GM21526 (cell line): ENCODE data around the gene KRT34.
"Not testable (repeated sequence)": the region's sequence is repeated elsewhere in the genome, so short reads cannot be mapped to it uniquely, and the experiment has no call there.

Experiments
- ATAC-seq: cut with Tn5 transposase; IDR thresholded peaks from one replicate; pipeline ENCODE4 v1.9.1; 2021; ENCODE audit warnings: moderate library complexity; ENCODE audit not compliant: unreplicated experiment, low FRiP score

The KRT34 gene

DNA sequence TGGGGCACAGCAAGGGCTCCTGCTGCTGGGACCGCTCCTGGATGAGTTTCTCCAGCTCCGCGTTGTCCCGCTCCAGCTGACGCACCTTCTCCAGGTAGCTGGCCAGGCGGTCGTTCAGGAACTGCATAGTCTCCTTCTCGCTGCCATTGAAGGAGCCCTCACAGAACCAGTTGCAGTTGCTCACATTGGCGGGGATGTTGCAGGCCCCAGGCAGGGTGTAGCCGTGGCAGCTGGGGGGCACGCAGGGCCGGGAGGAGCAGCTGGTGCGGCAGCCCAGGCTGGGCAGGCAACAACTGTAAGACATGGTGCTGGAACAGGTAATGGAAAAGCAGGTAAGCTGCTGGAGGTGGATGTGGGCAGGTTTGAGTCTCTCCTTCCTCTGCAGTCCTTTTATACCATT is at the start of gene KRT34:
Gene KRT34, minus strand, starts transcription at position 364 of the 400 bp plus-strand sequence. Its CDS starts 60 bp downstream, at position 304.
- ATAC-seq, result not testable (repeated sequence)

DNA sequence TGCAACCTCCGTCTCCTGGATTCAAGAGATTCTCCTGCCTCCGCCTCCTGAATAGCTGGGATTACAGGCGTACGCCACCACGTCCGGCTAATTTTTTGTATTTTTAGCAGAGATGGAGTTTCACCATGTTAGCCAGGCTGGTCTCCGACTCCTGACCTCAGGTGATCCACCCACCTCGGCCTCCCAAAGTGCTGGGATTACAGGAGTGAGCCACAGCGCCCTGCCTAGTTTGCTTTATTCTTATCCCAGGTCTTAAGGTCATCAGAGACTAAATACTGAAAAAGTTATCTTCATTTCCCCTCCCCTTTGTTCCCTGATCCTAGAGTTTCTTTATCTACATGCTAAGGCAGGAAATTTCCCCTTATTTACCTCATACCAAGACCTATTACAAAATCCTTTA is 48.3 kb upstream of the KRT34 start:
- ATAC-seq, result not testable (repeated sequence)

DNA sequence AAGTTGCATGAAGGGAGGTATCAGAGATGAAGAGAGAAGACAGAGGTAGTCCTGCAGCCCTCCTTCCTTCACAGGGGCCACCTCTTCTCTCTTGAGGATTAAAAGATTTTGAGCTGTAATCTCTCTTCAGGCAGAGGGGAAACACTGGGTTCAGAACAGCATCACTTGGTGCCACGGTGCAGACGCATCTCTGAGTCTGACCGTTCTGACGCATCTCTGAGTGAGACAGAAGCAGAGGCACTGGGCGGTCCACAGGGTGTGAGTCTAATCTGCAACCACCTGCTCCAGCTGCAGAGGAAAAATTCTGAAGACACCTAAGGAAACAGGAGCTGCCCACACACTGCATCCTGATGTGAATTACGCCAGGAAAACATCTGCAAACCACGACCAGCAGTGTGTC is 47.6 kb upstream of the KRT34 start:
- ATAC-seq, result no peak

DNA sequence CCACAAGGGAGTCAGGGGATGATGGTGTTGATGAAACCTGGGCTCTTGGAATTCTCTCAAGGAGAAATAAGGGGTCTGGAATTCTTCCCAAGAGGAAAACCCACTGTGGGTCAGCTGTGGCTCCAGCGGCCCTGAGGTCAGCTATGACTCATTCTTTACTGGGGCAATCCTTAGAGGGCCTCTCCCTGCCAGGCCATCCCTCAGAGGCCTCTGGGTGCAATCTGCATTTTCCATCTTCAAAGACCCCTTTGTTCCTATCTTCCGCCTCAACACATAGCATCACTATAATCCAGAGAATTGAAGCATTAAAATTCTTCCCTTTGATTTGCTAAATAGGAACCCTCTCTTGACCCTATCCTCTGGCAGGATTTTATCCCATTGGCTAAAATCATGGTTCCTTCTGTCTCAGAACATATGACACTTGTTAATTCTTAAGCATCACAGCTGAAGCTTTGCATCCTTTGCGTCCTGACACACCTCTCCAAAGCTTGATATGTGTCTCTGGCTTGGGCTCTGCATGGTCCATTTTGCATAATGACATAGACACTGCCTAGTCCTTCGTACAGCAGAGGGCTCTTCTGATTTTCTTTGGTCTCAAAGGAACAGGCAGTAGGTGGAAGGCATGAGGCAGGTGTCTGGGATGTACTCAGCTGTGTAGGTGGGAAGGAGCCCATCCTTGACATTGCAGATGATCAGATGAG is 46.6 kb upstream of the KRT34 start:
- ATAC-seq, result no peak

DNA sequence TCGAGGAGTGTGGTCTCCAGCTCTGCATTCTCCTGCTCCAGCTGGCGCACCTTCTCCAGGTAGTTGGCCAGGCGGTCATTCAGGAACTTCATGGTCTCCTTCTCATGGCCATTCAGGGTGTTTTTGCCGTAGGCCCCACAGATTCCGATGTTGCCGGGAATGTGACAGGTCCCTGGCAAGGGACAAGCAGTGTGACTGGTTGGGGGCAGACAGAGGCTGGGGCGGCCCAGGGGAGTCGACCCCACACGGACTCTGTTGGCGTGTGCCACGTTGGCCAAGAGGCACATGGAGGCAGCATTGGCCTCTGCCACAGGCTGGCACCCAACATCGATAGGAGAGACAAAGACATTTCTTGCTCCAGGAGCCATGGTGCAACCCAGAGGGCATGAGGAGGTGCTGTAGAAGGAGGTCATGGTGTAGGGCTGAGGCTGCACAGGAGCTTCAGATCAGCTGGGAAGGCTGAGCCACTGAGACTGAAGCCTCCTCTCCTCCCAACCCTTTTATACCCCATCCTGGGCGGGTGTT is 42.1 kb upstream of the KRT34 start, which contains the start of gene KRT37:
Gene KRT37, minus strand, starts transcription at position 475 of the 525 bp plus-strand sequence. Its CDS starts 62 bp downstream, at position 413.
- no peak for ATAC-seq

DNA sequence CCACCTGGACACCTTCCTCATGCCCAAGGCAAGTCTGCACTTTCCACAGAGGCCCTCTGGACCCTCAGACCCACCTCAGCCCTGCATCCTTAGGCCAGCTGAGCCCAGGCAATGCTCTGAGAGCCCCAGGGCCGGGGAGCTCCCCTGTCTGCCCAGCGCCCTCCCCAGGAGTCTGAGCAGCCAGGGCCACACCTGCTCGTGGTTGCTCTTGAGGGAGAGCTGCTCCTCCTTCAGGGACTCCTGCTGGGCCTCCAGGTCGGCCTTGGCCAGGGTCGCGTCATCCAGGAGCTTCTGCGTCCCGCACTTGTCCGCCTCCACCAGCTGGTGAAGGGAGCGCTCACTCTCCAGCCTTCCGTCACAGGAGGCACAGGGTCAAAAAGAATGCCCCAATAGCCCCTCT is 40.5 kb upstream of the KRT34 start:
- not testable (repeated sequence) for ATAC-seq

DNA sequence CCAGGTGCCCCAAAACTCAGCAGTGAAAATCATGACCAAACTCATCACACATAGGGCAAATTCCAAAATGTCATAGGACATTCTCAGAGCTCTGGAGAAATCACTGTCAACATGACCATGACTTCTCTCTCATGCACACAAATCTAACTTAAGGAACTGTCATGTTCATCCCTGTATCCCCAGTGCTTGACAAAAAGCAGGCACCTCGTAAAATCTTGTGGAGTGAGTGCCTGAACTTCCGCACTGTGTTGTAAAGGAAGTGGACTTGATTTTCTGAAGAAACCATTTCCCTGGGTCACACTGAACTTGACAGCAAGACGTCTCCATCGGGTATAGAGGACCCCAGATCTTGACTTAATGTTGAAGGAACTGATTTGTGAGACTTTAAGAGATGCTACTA is 39.5 kb upstream of the KRT34 start:
- no peak for ATAC-seq

DNA sequence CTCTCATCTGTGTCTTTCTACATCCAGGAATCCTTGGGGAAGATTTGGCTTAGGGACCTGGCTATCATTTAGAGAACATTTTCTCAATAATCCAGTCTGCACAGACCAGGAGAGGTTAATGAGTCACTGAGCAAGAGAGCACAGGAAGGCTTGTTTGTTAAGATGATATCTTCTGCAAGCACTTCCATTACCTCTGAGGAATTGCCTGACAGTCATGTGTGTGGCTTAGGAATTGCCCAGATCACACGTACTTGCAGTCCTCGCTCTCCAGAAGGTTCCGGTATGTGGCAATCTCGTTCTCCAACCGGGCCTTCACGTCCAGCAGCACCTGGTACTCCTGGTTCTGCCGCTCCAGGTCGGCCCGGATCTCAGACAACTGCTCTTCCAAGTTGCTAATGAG is 39.0 kb upstream of the KRT34 start:
- no peak for ATAC-seq

DNA sequence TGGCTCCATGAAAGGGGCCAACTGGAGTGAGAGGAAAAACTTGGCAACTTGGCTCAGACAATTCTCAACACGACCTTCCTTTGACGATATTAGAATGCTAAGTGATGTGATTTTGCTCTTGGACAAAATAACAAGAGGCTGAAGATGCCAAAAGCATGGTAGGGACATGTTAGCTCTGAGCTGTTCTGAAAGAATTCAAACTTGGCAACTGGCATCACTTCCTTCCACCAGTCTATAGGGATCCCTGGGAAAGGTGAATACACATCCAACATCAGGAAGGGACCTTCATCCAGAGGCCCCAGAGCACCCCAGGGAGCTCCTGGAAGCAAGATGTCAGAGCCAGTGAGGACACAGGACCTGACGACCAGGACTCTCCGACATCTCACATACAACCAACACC is 38.0 kb upstream of the KRT34 start:
- ATAC-seq, result no peak

DNA sequence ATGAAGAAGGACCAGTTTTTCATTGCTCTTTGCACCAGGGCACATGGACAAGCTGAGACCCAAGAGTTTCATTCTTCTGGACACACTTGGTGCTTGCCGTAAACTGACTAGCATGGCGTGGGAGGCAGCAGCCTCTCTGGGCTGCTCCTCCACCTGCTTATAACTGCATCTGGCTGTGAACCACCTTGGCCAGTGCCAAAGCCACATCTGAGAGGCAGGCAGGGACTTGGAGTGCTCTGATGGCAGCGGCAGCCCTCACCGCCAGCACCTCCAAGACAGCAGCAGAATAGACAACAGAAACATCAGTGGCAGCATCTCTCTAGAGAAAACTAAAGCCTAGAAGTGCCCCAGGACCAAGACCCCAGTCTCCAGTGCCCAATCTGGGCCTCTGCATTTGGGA is 37.6 kb upstream of the KRT34 start:
- no peak for ATAC-seq

DNA sequence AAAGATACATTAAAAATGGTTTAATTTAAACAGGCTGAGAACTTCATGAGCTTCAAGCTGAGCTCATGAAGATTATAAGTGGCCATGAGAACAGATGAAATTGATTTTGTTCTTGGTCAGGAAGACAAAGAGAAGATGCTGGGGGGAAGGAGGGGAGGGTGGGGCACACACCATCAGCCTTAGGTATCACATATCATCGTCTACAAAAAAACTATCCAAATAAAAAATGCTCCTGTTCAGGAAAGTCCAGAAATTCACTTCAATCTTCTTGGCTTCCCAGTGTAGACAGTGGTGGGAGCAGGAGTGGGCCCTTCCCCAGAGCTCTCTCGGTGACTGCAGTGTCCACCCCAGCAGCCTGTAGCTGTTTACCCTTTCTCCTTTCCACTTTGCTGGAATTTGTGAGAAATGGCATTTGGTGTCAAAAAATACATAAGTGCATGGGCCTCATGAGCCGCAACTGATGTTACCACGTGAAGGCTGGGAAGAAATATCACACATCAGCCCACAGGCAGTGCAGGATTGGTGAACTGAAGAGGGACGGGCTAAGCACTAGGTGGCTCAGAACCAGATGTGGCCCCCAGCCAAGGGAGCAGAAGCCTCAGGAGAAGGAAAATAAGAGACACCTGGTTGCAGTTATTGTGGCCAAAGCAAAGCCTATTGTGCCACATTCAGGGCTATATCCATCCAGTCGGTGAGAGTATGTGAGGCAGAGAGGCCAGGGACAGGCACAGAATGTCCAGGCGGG is 36.2 kb upstream of the KRT34 start:
- no peak for ATAC-seq

DNA sequence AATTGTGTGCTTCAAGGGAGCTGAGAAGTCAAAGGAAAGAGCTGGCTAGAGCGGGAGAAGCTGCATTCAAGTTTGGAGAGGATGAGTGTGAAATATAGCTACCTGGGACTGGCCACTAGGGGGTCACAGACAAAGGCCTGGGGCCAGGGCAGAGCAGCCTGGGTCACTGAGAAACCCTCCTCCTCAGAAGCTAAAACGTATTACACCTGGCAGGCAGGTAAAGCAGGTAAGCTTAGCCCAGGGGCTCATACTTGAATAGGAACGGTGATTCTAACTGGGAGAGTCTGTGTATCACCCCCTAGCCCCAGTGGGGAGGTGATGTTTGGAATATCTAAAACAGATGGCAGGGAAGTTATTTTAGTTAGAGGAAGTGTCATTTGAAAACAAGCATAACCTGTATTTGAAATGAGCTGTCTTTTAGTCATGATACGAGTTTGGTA is 35.5 kb upstream of the KRT34 start:
- no peak for ATAC-seq

DNA sequence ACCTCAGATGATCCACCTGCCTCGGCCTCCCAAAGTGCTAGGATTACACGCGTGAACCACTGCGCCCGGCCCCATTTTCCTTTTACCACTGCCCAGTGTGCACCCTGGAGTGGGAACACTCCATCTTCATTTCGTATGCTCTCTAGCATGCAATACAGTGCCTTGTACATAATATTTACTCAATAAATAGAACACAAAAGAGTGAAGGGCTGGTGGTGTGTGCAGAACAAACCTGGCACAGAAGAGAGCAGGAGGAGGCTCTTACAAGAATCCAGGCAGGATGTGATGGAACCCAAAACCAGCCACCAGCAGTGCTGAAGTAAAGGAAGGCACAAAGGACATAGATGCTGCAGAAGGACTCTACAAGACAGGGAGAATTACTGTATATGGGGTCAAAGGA is 35.0 kb upstream of the KRT34 start:
- ATAC-seq, result no peak

DNA sequence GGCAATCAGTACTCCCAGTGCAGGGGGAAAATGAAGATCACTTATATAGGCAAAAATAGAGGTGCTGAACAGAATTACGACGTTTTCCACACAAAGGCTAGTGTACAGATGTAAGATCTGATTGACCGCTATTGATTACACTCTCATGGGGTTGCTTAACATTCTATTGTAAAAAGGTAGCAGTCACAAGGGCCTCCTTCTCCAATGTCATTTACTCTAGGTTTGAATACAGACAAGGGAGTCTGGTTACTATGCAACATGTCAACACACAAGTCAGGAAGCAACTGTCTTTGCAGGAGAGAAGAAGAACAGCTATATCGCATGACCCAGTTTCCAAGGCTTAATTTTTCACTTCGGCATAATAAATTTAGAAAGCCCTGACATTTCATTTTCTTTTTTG is 34.4 kb upstream of the KRT34 start:
- ATAC-seq, result no peak

DNA sequence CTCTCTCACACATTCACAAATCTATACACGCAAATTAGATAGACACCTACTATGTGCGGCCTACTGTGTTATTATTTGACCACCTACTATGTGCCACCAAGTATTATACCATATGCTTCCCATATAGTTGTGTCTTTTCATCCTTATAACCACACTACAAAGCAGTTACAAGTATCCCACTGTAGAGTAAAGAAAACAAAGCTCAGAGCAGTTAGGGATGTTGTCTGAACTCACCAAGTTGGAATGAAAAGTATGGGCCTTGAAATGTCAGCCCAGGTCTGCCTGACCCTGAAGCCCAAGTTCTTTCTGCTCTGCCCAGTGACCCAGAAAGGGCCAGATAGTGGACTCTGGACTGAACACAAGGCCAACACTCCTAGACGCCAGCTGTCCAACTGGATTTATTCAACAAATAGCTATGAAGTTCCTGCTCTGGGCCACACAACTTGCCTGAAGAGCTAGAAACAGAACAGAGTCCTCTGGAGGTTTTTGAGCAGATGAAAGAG is 33.8 kb upstream of the KRT34 start:
- no peak for ATAC-seq

DNA sequence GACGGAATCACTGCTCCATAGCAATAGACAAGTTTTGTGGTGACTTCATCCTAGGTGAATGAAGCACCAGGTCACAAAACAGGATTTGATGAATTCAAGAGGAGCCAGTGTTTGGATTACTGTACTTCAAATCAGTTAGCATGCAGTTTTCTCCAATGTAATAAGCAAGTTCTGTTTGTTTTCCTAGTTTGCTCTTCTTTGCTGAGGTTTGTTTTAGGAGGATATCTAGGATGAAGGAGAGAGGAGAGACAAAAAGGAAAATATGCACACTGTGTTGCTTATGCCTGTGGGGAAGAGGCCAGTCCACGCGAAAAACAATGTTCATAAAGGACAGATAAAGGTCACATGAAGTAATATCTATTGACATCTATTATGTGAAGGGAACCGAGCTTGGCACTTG is 33.3 kb upstream of the KRT34 start:
- no peak for ATAC-seq

DNA sequence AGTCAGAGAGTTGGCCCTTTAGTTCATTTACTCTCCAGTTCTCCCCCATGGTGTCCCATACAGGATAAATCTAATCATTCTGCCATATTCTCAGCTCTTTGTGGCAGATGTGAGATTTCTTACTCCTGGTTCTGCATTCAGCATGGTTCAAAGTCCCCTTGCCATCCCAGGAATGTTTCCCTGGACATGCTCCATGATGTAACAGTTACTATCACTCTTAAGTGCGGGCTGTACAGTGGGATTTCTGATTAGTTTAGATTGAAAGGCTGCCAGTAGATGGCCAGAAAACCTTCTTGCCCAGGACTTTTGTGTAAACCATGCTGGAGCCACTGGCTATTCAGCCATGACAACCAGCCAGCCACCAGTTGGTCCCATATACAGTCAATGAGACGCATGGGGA is 31.9 kb upstream of the KRT34 start:
- no peak for ATAC-seq

DNA sequence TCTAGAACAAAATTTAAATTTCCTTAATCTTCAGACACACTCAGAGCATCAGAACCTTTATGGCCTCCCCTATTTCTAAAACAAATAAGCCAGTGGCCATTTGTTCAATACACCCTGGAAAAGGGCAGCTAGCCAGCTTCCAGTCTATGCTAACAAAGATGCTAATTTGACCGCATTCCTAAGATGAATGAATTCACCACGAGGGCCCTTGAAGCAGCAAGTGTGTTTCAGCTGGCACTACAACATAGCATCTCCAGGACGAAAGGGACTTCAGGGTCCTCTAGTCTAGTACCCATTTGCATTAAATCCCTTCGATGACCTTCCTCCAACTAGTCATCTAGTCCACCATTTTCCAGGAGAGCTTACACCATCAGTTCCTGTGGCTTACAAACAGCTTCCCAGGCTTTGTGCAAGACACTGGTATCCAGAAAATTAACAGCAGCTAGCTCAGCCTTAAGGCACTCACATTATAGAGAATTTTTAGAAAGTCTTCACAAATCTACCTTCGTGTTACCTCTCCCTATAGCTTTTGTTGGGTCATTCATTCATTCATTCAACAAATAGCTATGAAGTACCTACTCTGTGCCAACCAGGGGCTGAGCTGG is 31.3 kb upstream of the KRT34 start:
- no peak for ATAC-seq

DNA sequence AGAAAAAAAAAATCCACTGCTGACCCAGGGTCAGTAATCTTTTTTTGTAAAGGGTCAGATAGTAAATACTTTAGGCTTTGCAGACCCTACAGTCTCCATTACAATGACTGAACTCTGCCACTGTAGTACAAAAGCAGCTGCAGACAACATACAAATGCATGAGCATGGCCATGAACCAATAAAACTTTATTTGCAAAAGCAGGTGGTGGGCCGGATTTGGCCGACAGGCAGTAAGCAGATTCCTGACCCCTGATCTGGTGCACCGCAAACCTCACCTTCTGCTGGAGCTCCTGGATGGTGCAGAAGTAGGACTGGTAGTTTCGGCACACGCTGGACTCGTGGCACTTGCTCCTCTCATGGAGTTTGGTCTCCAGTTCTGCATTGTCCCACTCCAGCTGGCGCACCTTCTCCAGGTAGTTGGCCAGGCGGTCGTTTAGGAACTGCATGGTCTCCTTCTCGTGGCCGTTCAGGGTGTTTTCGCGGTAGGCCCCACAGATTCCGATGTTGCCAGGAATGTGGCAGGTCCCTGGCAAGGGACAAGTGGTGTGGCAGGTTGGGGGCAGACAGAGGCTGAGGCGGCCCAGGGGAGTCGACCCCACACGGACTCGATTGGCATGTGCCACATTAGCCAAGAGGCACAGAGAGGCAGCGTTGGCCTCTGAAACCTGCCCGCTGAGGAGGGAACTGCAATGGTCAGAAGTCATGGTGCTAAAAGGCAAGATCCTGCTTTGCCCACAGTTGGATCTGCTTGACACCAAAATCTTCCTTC is 29.1 kb upstream of the KRT34 start:
- no peak for ATAC-seq

DNA sequence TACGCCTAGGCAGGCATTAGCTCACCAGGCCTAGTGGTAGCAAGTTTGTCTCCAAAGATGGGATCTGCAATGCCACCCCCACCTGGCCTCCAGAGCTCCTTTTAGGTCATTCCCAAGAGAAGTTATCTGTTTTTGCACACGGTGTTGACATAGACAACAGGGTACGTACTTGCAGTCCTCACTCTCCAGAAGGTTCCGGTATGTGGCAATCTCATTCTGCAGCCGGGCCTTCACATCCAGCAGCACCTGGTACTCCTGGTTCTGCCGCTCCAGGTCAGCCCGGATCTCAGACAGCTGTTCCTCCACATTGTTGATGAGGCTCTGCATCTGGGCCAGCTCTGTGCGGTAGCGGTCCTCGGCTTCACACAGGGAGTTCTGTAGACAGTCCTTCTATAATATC is 25.1 kb upstream of the KRT34 start:
- no peak for ATAC-seq
